ENCODE results near the gene MAB21L4. TPM values are rescaled to one million over a fixed set of nuclear protein-coding genes. Genes with fewer than 3 reads are reported as not detected.

Gene MAB21L4
- total RNA-seq, 1 donor from 2014 or later: 0.59 TPM

DNA sequence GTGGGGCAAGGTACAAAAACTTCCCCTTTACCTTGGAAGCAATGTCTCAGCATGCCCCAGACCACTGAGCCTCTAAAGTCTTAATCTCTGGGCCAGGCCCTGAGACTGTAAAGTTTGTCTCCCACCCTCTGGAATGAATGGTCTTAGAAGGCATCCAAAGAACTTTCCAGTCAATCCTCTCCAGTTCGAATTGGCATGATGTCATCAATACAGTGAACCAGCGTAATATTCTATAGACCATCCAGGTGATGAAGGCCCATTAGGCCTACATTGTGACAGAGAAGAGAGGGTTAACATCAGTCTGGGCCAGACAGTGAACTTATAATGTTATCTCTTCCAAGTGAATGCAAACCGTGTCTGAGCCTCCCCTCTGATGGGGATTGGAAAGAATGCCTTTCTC, 11.2 kb downstream of the MAB21L4 start:
- H3K27ac ChIP-seq (ENCODE audit: low read depth, low read length): no peak overlapping the region
- Mint-ChIP-seq H3K4me3 (ENCODE audit: unreplicated experiment) (no peak overlapping the region), H3K36me3 (ENCODE audit: low read depth, unreplicated experiment) (no peaks in the 10 kb centered on the region), H3K27me3 (ENCODE audit: low read depth, unreplicated experiment) (peaks cover 10% of the 10 kb centered on the region), H3K27ac (ENCODE audit: unreplicated experiment) (no peak overlapping the region), H3K9me3 (ENCODE audit: unreplicated experiment) (no peaks in the 10 kb centered on the region), H3K4me1 (ENCODE audit: low read depth, unreplicated experiment) (peaks cover 4% of the 10 kb centered on the region)
- DNase-seq (ENCODE audit: low read depth) (no peak), FAIRE-seq (no peak)
- peaks cover 4% of the 10 kb centered on the region for H3K27me3 ChIP-seq (ENCODE audit: insufficient read depth, low read length)
- no peaks in the 10 kb centered on the region for H3K9me3 ChIP-seq (ENCODE audit: insufficient read depth, low read depth, low read length)
- H3K4me1 ChIP-seq (ENCODE audit: insufficient read depth, low read length): no peaks in the 10 kb centered on the region
- no peak overlapping the region for H2AFZ ChIP-seq (ENCODE audit: low read depth, low read length)
- H3K4me2 ChIP-seq (ENCODE audit: low read length): no peak overlapping the region
- H3K79me2 ChIP-seq (ENCODE audit: insufficient read depth, low read length): no peaks in the 10 kb centered on the region
- H4K20me1 ChIP-seq (ENCODE audit: insufficient read depth, low read length): no peaks in the 10 kb centered on the region
- H3K4me3 ChIP-seq (ENCODE audit: insufficient read depth, low read depth, low read length): no peak overlapping the region
- no peak overlapping the region for H3K9ac ChIP-seq (ENCODE audit: low read length)
- no peaks in the 10 kb centered on the region for H3K36me3 ChIP-seq (ENCODE audit: insufficient read depth, low read length)
- TF ChIP-seq, protein P1, sequence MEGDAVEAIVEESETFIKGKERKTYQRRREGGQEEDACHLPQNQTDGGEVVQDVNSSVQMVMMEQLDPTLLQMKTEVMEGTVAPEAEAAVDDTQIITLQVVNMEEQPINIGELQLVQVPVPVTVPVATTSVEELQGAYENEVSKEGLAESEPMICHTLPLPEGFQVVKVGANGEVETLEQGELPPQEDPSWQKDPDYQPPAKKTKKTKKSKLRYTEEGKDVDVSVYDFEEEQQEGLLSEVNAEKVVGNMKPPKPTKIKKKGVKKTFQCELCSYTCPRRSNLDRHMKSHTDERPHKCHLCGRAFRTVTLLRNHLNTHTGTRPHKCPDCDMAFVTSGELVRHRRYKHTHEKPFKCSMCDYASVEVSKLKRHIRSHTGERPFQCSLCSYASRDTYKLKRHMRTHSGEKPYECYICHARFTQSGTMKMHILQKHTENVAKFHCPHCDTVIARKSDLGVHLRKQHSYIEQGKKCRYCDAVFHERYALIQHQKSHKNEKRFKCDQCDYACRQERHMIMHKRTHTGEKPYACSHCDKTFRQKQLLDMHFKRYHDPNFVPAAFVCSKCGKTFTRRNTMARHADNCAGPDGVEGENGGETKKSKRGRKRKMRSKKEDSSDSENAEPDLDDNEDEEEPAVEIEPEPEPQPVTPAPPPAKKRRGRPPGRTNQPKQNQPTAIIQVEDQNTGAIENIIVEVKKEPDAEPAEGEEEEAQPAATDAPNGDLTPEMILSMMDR (IDR thresholded peaks at IDR 0.05; ENCODE audit: insufficient read depth, low read depth, low read length): no peak
- TF ChIP-seq EZH2 (IDR thresholded peaks at IDR 0.05; ENCODE audit: insufficient read depth, low read length): no peak

DNA sequence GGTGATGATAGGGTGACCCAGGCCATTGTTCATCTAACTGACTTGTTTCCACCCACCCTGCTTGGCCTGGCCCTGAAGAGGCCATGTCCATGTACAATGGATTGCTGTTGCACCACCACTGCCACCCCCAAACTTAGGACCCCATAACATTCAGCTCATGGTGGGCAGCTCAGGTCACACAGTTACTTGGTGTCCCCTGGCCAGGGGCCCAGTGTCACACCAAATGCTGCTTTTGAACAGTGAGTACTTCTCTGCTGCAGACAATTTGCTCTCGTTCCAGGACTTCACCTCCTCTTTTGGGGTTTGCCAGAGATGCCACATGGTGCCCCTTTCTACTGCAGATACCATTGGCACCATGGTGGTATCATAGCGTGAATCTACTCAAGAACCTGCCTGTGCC, 11.7 kb downstream of the MAB21L4 start:
- Histone ChIP-seq H3K79me2 (ENCODE audit: insufficient read depth, low read length) (no peaks in the 10 kb centered on the region), H2AFZ (ENCODE audit: low read depth, low read length) (no peak overlapping the region), H3K9ac (ENCODE audit: low read length) (no peak overlapping the region), H3K36me3 (ENCODE audit: insufficient read depth, low read length) (no peaks in the 10 kb centered on the region), H3K4me3 (ENCODE audit: insufficient read depth, low read depth, low read length) (no peak overlapping the region), H3K27ac (ENCODE audit: low read depth, low read length) (no peak overlapping the region), H3K27me3 (ENCODE audit: insufficient read depth, low read length) (peaks cover 4% of the 10 kb centered on the region), H3K4me1 (ENCODE audit: insufficient read depth, low read length) (no peaks in the 10 kb centered on the region), H3K9me3 (ENCODE audit: insufficient read depth, low read depth, low read length) (no peaks in the 10 kb centered on the region), H4K20me1 (ENCODE audit: insufficient read depth, low read length) (no peaks in the 10 kb centered on the region), H3K4me2 (ENCODE audit: low read length) (no peak overlapping the region)
- FAIRE-seq (no peak), DNase-seq (ENCODE audit: low read depth) (no peak)
- no peak for TF ChIP-seq EZH2 (IDR thresholded peaks at IDR 0.05; ENCODE audit: insufficient read depth, low read length)
- TF ChIP-seq, protein P1 (IDR thresholded peaks at IDR 0.05; ENCODE audit: insufficient read depth, low read depth, low read length): no peak
- no peak overlapping the region for H3K27ac Mint-ChIP-seq (ENCODE audit: unreplicated experiment)
- peaks cover 4% of the 10 kb centered on the region for H3K4me1 Mint-ChIP-seq (ENCODE audit: low read depth, unreplicated experiment)
- H3K9me3 Mint-ChIP-seq (ENCODE audit: unreplicated experiment): no peaks in the 10 kb centered on the region
- H3K4me3 Mint-ChIP-seq (ENCODE audit: unreplicated experiment): no peak overlapping the region
- no peaks in the 10 kb centered on the region for H3K36me3 Mint-ChIP-seq (ENCODE audit: low read depth, unreplicated experiment)
- H3K27me3 Mint-ChIP-seq (ENCODE audit: low read depth, unreplicated experiment): peaks cover 10% of the 10 kb centered on the region

DNA sequence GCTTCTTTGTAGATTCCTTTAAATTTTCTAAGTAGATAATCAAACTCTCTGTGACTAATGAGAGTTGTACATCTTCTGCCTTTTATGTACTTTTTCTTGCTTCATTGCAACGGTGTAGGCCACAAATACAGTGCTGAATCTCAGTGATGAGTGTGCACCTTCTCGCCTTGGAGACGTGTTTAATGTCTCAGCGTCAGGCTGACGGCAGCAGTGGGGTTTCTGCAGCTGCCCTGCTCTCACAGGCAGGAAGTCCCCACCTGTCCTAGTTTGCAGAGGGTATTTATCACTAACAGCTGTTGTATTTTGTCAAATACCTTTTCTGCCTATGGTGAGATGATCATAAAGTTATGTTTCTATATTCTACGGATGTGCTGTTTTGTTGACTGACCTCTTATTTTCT, 14.0 kb downstream of the MAB21L4 start:
- FAIRE-seq: no peak
- peaks cover 15% of the 10 kb centered on the region for H3K27me3 Mint-ChIP-seq (ENCODE audit: low read depth, unreplicated experiment)
- no peaks in the 10 kb centered on the region for H3K9me3 Mint-ChIP-seq (ENCODE audit: unreplicated experiment)
- no peak for DNase-seq (ENCODE audit: low read depth)
- H4K20me1 ChIP-seq (ENCODE audit: insufficient read depth, low read length): no peaks in the 10 kb centered on the region
- H3K4me3 Mint-ChIP-seq (ENCODE audit: unreplicated experiment): no peak overlapping the region
- no peaks in the 10 kb centered on the region for H3K9me3 ChIP-seq (ENCODE audit: insufficient read depth, low read depth, low read length)
- H3K4me1 ChIP-seq (ENCODE audit: insufficient read depth, low read length): no peaks in the 10 kb centered on the region
- no peaks in the 10 kb centered on the region for H3K36me3 ChIP-seq (ENCODE audit: insufficient read depth, low read length)
- no peak overlapping the region for H3K27ac Mint-ChIP-seq (ENCODE audit: unreplicated experiment)
- peaks cover 4% of the 10 kb centered on the region for H3K4me1 Mint-ChIP-seq (ENCODE audit: low read depth, unreplicated experiment)
- no peaks in the 10 kb centered on the region for H3K79me2 ChIP-seq (ENCODE audit: insufficient read depth, low read length)
- H3K9ac ChIP-seq (ENCODE audit: low read length): no peak overlapping the region
- no peaks in the 10 kb centered on the region for H3K36me3 Mint-ChIP-seq (ENCODE audit: low read depth, unreplicated experiment)
- TF ChIP-seq, protein P1 (IDR thresholded peaks at IDR 0.05; ENCODE audit: insufficient read depth, low read depth, low read length): no peak
- no peak for TF ChIP-seq EZH2 (IDR thresholded peaks at IDR 0.05; ENCODE audit: insufficient read depth, low read length)
- H2AFZ ChIP-seq (ENCODE audit: low read depth, low read length): no peak overlapping the region
- H3K27ac ChIP-seq (ENCODE audit: low read depth, low read length): no peak overlapping the region
- H3K4me3 ChIP-seq (ENCODE audit: insufficient read depth, low read depth, low read length): no peak overlapping the region
- H3K4me2 ChIP-seq (ENCODE audit: low read length): no peak overlapping the region
- H3K27me3 ChIP-seq (ENCODE audit: insufficient read depth, low read length): peaks cover 4% of the 10 kb centered on the region
